Heart right ventricle (tissue), 16 donors: Measurements from ENCODE around the gene KCNH4. TPM values are rescaled to one million over a fixed set of nuclear protein-coding genes. Genes with fewer than 3 reads are reported as not detected.

Source experiments
- ATAC-seq, 8 donors: fragments of 200-7000 bp; cut with Tn5 transposase; one replicate each; pipeline ENCODE4 v1.9.1; 2020; ENCODE audit warnings: mild to moderate bottlenecking in 8 of 8, moderate library complexity in 8 of 8, moderate number of reproducible peaks in 1 of 8
- DNase-seq, 2 donors: peaks; one replicate each; pipeline ENCODE4 v3.0.0-alpha.2; 2020
- H3K27ac ChIP-seq, 10 donors: fragments of 200-600 bp; sonication (generic) in 2 of 10; one replicate each; pipeline versions ENCODE4 v1.5.0 to v1.8.0; 2020 to 2022; ENCODE audit warnings: mild to moderate bottlenecking in 3 of 10
- H3K27me3 ChIP-seq, 7 donors: fragments of 200-600 bp; one replicate each; pipeline ENCODE4 v1.8.0; 2021 to 2022; ENCODE audit warnings: mild to moderate bottlenecking in 2 of 7
- H3K36me3 ChIP-seq, 9 donors: fragments of 200-600 bp; sonication (generic) in 1 of 9; one replicate each; pipeline versions ENCODE4 v1.5.0 to v1.8.0; 2020 to 2022; ENCODE audit warnings: mild to moderate bottlenecking in 2 of 9
- H3K4me1 ChIP-seq, 9 donors: fragments of 200-600 bp; sonication (generic) in 1 of 9; one replicate each; pipeline versions ENCODE4 v1.5.0 to v1.8.0; 2020 to 2022; ENCODE audit warnings: mild to moderate bottlenecking in 4 of 9
- H3K4me3 ChIP-seq, 10 donors: fragments of 200-600 bp; sonication (generic) in 2 of 10; one replicate each; pipeline versions ENCODE4 v1.5.0 to v1.8.0; 2020 to 2022; ENCODE audit warnings: mild to moderate bottlenecking in 7 of 10, moderate library complexity in 2 of 10
- H3K9me3 ChIP-seq, 11 donors: fragments of 200-600 bp in 10 of 11; sonication (generic) in 2 of 11; one replicate each; pipeline versions ENCODE4 v1.5.0 to v1.8.0; 2013 to 2022; ENCODE audit warnings: mild to moderate bottlenecking in 2 of 11, control low read depth in 1 of 11, moderate library complexity in 1 of 11
- CTCF ChIP-seq, 9 donors: fragments of 200-600 bp; sonication (generic) in 2 of 9; IDR thresholded peaks; one replicate each; pipeline versions ENCODE4 v1.5.0 to v1.8.0; 2021 to 2022; ENCODE audit warnings: antibody characterized with exemption in 9 of 9, mild to moderate bottlenecking in 5 of 9, moderate library complexity in 1 of 9
- WGBS, 2 donors: extraction: QIAGEN DNeasy Blood & Tissue Kit; methylation state at CpG; one replicate each; pipeline ENCODE4 v1.1.7; 2013; ENCODE audit warnings: inconsistent platforms in 1 of 2; 5-methylcytosine and 5-hydroxymethylcytosine counted together
- intact Hi-C, 10 donors: fragments of 100-400 bp; cut with DNase I; formaldehyde crosslinking; loops; one replicate each; pipeline versions ENCODE4 v1.11.1 to v1.14.2; 2022
- polyA plus RNA-seq, 2 donors: library from polyadenylated mRNA; stranded (reverse); fragments of 200-250 nt; gene quantifications; one replicate each; pipeline ENCODE4 v1.2.3, GENCODE V29; 2013
- total RNA-seq, 10 donors: library from RNA; stranded (reverse); fragmentation: NEBNext Ultra II Directional in 3 of 10; extraction: Animal tissue kit (Norgen Biotek cat#: 25700) in 3 of 10; gene quantifications; one replicate each; pipeline versions ENCODE4 v1.2.1 to v1.2.4, GENCODE V29; 2021 to 2023
- donor health status: Arrhythmogenic right ventricular cardiomyopathy.
- donor health status: ischemic (EF 13 %, LVEDD 7.1; RV severe dilation, severe dysfunction).
- donor health status: healthy with polysubstance abuse.
- donor health status: DM: no; HTN: yes; CAD: no.
- donor health status: DM: no; HTN: no; CAD: no.
- donor health status: ischemic (EF 25% LVEDD 6.9; RV normal size, moderate dysfunction).
- donor health status: ischemic (EF 25% LVEDD 5.7; RV mildly dilated, moderate dysfunction).
- donor health status: healthy.
- donor health status: DM: yes; HTN: yes; CAD: no.
- donor health status: Ischemic cardiomyopathy.
- donor health status: ischemic (EF 35%, LVEDD 5.7; RV mildly dilated, moderate dysfunction).
- donor health status: nonischemic (EF 11% LVEDD 7.7; RV severe dilation, severe dysfunction).
- donor health status: DM: yes; HTN: yes; CAD: no.
- donor health status: PGD.
- donor health status: ischemic (EF 29% LVEDD 5.4; RV normal size, mild dysfunction).
- donor health status: nonischemic (EF 23%, LVEDD 6.1; RV moderate dilation, normal function).

The KCNH4 gene
- total and polyA plus RNA-seq, 12 donors: 0.06 to 0.29 (median 0.13) TPM; not detected in 4

GRCh38 chr17:42122371-42123303 is 58.3 kb downstream of the KCNH4 start, which contains the start of gene HSPB9:
TSS of gene HSPB9 (plus strand) at chr17:42122804. CDS start at chr17:42122851, 47 bp downstream.
- Histone ChIP-seq H3K36me3 (peaks cover 0 to 56% (median 17%) of the 10 kb centered on the region in 9 donors), H3K4me1 (peaks cover 5 to 37% (median 20%) of the 10 kb centered on the region in 9 donors), H3K27ac (peak within 1 kb of the TSS in 7 of 10 donors; percentile 13 to 84 (median 70)), H3K27me3 (no peaks in the 10 kb centered on the region), H3K4me3 (peak within 1 kb of the TSS in 3 of 10 donors; percentile 8 to 83 (median 26)), H3K9me3 (no peaks in the 10 kb centered on the region)
- WGBS, 2 donors: 52 to 65% methylated on average over 61 of the region's 61 CpGs
- intact Hi-C loops: loop anchor here in 3 of 10 donors (5.0 to 10.0 kb wide), 3 partner anchors 60 to 400 kb away; partner anchors contain the start of gene KCNH4 (in 2 of the 3)
- ATAC-seq (peak in 6 of 8 donors; percentile 5 to 40 (median 24)), DNase-seq (peak in 1 of 2 donors; percentile 58)
- TF ChIP-seq CTCF (IDR thresholded peaks at IDR 0.05): no peak

GRCh38 chr17:42120770-42121769 is 59.9 kb downstream of the KCNH4 start, which contains the start of gene KAT2A:
TSS of gene KAT2A (minus strand) at chr17:42121367. CDS start at chr17:42121304, 63 bp downstream.
- Histone ChIP-seq H3K9me3 (no peaks in the 10 kb centered on the region), H3K36me3 (peaks cover 0 to 56% (median 10%) of the 10 kb centered on the region in 9 donors), H3K27me3 (no peaks in the 10 kb centered on the region), H3K4me1 (peaks cover 5 to 47% (median 22%) of the 10 kb centered on the region in 9 donors), H3K4me3 (peak within 1 kb of the TSS; percentile 77 to 94 (median 82)), H3K27ac (peak within 1 kb of the TSS in 9 of 10 donors; percentile 68 to 84 (median 75))
- ATAC-seq (peak; percentile 87 to 94 (median 92)), DNase-seq (peak; percentile 80 to 86)
- intact Hi-C loops: loop anchor here in 3 of 10 donors (5.0 to 10.0 kb wide), 3 partner anchors 61 to 401 kb away; partner anchors contain the start of gene KCNH4 (in 2 of the 3)
- 7 to 9% methylated on average over 51 to 57 of the region's 57 CpGs for WGBS, 2 donors
- TF ChIP-seq CTCF (IDR thresholded peaks at IDR 0.05): no peak

GRCh38 chr17:42120161-42120769 is 60.7 kb downstream of the KCNH4 start:
- WGBS, 2 donors: 49 to 62% methylated on average over 7 of the region's 7 CpGs
- no peak for TF ChIP-seq CTCF (IDR thresholded peaks at IDR 0.05)
- H3K9me3 ChIP-seq: no peaks in the 10 kb centered on the region
- intact Hi-C loops: loop anchor here in 3 of 10 donors (5.0 to 10.0 kb wide), 3 partner anchors 62 to 402 kb away; partner anchors contain the start of gene KCNH4 (in 2 of the 3)
- ATAC-seq (peak in 1 of 8 donors; percentile 1), DNase-seq (no peak)
- H3K27me3 ChIP-seq: no peaks in the 10 kb centered on the region
- peak overlapping the region in 3 of 10 donors; percentile 68 to 84 (median 78) for H3K27ac ChIP-seq
- H3K4me1 ChIP-seq: peaks cover 5 to 47% (median 22%) of the 10 kb centered on the region in 9 donors
- peaks cover 0 to 56% (median 2%) of the 10 kb centered on the region in 9 donors for H3K36me3 ChIP-seq
- peak overlapping the region in 9 of 10 donors; percentile 77 to 94 (median 81) for H3K4me3 ChIP-seq
